Measurements from ENCODE around the gene MT1F. TPM values are rescaled to one million over a fixed set of nuclear protein-coding genes. Genes with fewer than 3 reads are reported as not detected.

Gene MT1F
- polyA plus RNA-seq, 3 donors: 10.2 to 21.9 (median 13.6) TPM

DNA sequence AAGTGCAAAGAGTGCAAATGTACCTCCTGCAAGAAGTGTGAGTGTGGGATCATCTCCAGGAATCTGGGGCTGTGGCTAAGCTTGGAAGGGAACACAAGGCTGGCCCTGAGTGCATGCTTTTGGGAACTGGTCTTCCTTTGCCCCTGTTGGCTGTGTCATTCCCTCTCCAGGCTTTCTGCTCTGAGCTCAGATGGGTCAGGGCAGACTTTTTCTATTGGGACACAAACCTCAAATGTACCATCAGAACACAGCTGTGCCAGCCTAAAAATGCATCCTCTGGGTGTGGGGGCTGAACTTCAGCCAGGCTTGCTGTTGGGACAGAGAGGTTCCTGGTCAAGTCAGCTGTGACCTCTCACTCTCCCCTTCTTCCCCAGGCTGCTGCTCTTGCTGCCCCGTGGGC, 5.2 kb upstream of the MT1F start:
- Histone ChIP-seq H3K27me3 (ENCODE audit: control insufficient read depth in 2 of 2, insufficient read depth in 2 of 2, low read length in 2 of 2) (peaks cover 2 to 32% of the 10 kb centered on the region in 2 donors), H3K9ac (ENCODE audit: insufficient read depth, low read length, poor library complexity, severe bottlenecking) (no peak overlapping the region), H3K79me2 (ENCODE audit: insufficient read depth, low read length) (no peaks in the 10 kb centered on the region), H4K20me1 (ENCODE audit: insufficient read depth, low read length) (no peaks in the 10 kb centered on the region), H3K9me3 (replicated peaks in 1 of 2; ENCODE audit: control insufficient read depth in 1 of 2, insufficient read depth in 1 of 2, low read length in 2 of 2) (no peaks in the 10 kb centered on the region), H2AFZ (ENCODE audit: insufficient read depth, low read depth, low read length, poor library complexity, severe bottlenecking) (no peak overlapping the region), H3K4me3 (replicated peaks in 1 of 3; ENCODE audit: low read depth in 2 of 3, low read length in 3 of 3) (no peak overlapping the region), H3K4me2 (replicated peaks; ENCODE audit: extremely low read depth, low read length, poor library complexity, severe bottlenecking) (no peak overlapping the region), H3K36me3 (replicated peaks in 1 of 2; ENCODE audit: control insufficient read depth in 1 of 2, insufficient read depth in 2 of 2, low read length in 2 of 2) (no peaks in the 10 kb centered on the region), H3K27ac (ENCODE audit: low read depth in 1 of 2, low read length in 2 of 2) (no peak overlapping the region), H3K4me1 (ENCODE audit: control insufficient read depth in 1 of 2, insufficient read depth in 2 of 2, low read length in 2 of 2) (peaks cover 5 to 6% of the 10 kb centered on the region in 2 donors)
- DNase-seq: no peak
- Mint-ChIP-seq H3K27ac (peak overlapping the region in 1 of 7 donors; percentile 41), H3K4me3 (no peak overlapping the region), H3K9me3 (peaks cover 0 to 3% (median 0%) of the 10 kb centered on the region in 7 donors), H3K27me3 (ENCODE audit: low read depth in 3 of 3) (peaks cover 32 to 49% (median 39%) of the 10 kb centered on the region in 3 donors), H3K4me1 (peaks cover 7% of the 10 kb centered on the region), H3K36me3 (no peaks in the 10 kb centered on the region)
- intact Hi-C loops (cut with micrococcal nuclease): no loop called here
- 100% methylated on average over 1 of the region's 1 CpG for WGBS (ENCODE audit: insufficient coverage)
- TF ChIP-seq, protein P1, sequence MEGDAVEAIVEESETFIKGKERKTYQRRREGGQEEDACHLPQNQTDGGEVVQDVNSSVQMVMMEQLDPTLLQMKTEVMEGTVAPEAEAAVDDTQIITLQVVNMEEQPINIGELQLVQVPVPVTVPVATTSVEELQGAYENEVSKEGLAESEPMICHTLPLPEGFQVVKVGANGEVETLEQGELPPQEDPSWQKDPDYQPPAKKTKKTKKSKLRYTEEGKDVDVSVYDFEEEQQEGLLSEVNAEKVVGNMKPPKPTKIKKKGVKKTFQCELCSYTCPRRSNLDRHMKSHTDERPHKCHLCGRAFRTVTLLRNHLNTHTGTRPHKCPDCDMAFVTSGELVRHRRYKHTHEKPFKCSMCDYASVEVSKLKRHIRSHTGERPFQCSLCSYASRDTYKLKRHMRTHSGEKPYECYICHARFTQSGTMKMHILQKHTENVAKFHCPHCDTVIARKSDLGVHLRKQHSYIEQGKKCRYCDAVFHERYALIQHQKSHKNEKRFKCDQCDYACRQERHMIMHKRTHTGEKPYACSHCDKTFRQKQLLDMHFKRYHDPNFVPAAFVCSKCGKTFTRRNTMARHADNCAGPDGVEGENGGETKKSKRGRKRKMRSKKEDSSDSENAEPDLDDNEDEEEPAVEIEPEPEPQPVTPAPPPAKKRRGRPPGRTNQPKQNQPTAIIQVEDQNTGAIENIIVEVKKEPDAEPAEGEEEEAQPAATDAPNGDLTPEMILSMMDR (IDR thresholded peaks at IDR 0.05): no peak

DNA sequence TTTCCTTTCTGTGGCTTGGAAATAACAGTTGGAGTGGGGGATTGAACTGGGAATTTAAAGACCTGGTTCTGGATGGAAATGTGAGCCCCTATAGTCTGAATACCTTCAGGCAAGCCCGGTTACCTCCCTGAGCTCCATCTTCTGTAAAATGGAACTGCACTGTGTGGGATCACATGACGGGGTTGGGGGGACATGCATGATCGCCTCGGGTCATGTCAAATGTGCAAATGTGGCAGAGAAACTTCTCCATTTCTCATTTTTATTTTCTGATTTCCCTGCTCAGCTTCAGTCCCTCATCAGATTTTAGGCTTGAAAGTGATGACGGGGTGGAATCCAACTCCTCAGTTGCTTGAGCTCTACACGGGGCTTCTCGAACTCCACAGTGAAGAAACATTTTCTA, 4.5 kb upstream of the MT1F start:
- H3K4me3 ChIP-seq (replicated peaks in 1 of 3; ENCODE audit: low read depth in 2 of 3, low read length in 3 of 3): no peak overlapping the region
- no peak overlapping the region for H3K27ac ChIP-seq (ENCODE audit: low read depth in 1 of 2, low read length in 2 of 2)
- no peak overlapping the region for H3K27ac Mint-ChIP-seq
- peaks cover 26 to 45% (median 34%) of the 10 kb centered on the region in 3 donors for H3K27me3 Mint-ChIP-seq (ENCODE audit: low read depth in 3 of 3)
- WGBS (ENCODE audit: insufficient coverage): no CpG with 5 or more reads among the region's 7 CpGs
- H3K4me3 Mint-ChIP-seq: no peak overlapping the region
- peaks cover 11% of the 10 kb centered on the region for H3K4me1 Mint-ChIP-seq
- no peaks in the 10 kb centered on the region for H3K79me2 ChIP-seq (ENCODE audit: insufficient read depth, low read length)
- intact Hi-C loops (cut with micrococcal nuclease): no loop called here
- no peak overlapping the region for H2AFZ ChIP-seq (ENCODE audit: insufficient read depth, low read depth, low read length, poor library complexity, severe bottlenecking)
- no peak overlapping the region for H3K4me2 ChIP-seq (replicated peaks; ENCODE audit: extremely low read depth, low read length, poor library complexity, severe bottlenecking)
- no peaks in the 10 kb centered on the region for H3K36me3 ChIP-seq (replicated peaks in 1 of 2; ENCODE audit: control insufficient read depth in 1 of 2, insufficient read depth in 2 of 2, low read length in 2 of 2)
- no peaks in the 10 kb centered on the region for H4K20me1 ChIP-seq (ENCODE audit: insufficient read depth, low read length)
- H3K9ac ChIP-seq (ENCODE audit: insufficient read depth, low read length, poor library complexity, severe bottlenecking): no peak overlapping the region
- DNase-seq: no peak
- no peaks in the 10 kb centered on the region for H3K9me3 ChIP-seq (replicated peaks in 1 of 2; ENCODE audit: control insufficient read depth in 1 of 2, insufficient read depth in 1 of 2, low read length in 2 of 2)
- peaks cover 7 to 11% of the 10 kb centered on the region in 2 donors for H3K4me1 ChIP-seq (ENCODE audit: control insufficient read depth in 1 of 2, insufficient read depth in 2 of 2, low read length in 2 of 2)
- H3K27me3 ChIP-seq (ENCODE audit: control insufficient read depth in 2 of 2, insufficient read depth in 2 of 2, low read length in 2 of 2): peaks cover 0 to 25% of the 10 kb centered on the region in 2 donors
- no peaks in the 10 kb centered on the region for H3K36me3 Mint-ChIP-seq
- TF ChIP-seq, protein P1 (IDR thresholded peaks at IDR 0.05): no peak
- H3K9me3 Mint-ChIP-seq: peaks cover 0 to 3% (median 0%) of the 10 kb centered on the region in 7 donors

Measured in CD14-positive monocyte (primary cell).